Stimulated activated CD8-positive, alpha-beta memory T cell treated with anti-CD3 and anti-CD28 coated beads, Interleukin-12 subunit alpha, Interleukin-12 subunit beta, amount 100 ng/mL, for 24 hours (primary cell): ENCODE measurements around the gene SRRD.

Experiments used
- DNase-seq: peaks from one replicate; pipeline ENCODE4 v3.0.0-alpha.2; 2020; ENCODE audit errors: extremely low read depth

SRRD gene

GRCh38 chr22:26482161-26482560, 1.5 kb upstream of the SRRD start:
- no peak for DNase-seq

- DNase-seq: no peak
These were observed 636 bp upstream of the SRRD start for GRCh38 chr22:26483043-26483438.

- DNase-seq: no peak
These were observed 656 bp downstream of the SRRD start for GRCh38 chr22:26484360-26484706.

- no peak for DNase-seq
These were observed 1.3 kb downstream of the SRRD start for GRCh38 chr22:26485013-26485412.

- DNase-seq: no peak
These were observed 2.2 kb downstream of the SRRD start for GRCh38 chr22:26485806-26486390.

- no peak for DNase-seq
These were observed 2.7 kb downstream of the SRRD start for GRCh38 chr22:26486394-26486793.

GRCh38 chr22:26487996-26488395, 4.3 kb downstream of the SRRD start:
- no peak for DNase-seq

GRCh38 chr22:26489447-26490036, 5.9 kb downstream of the SRRD start:
- DNase-seq: no peak

GRCh38 chr22:26492220-26492619, 8.5 kb downstream of the SRRD start:
- DNase-seq: no peak

- DNase-seq: no peak
These were observed 10.8 kb downstream of the SRRD start for GRCh38 chr22:26494506-26494905.

- DNase-seq: no peak
These were observed 12.8 kb downstream of the SRRD start for GRCh38 chr22:26496456-26496855.

GRCh38 chr22:26499188-26499703, 15.6 kb downstream of the SRRD start:
- no peak for DNase-seq

- no peak for DNase-seq
These were observed 18.3 kb downstream of the SRRD start for GRCh38 chr22:26501996-26502395.

GRCh38 chr22:26502688-26503561, 19.2 kb downstream of the SRRD start:
- DNase-seq: no peak

- DNase-seq: no peak
These were observed 20.1 kb downstream of the SRRD start for GRCh38 chr22:26503758-26504157.

- no peak for DNase-seq
These were observed 24.5 kb downstream of the SRRD start for GRCh38 chr22:26508148-26508547.

- peak; percentile 78 for DNase-seq
These were observed 28.6 kb downstream of the SRRD start, which contains the start of gene TFIP11 for GRCh38 chr22:26512149-26512793. TFIP11 (minus strand) TSS chr22:26512473; CDS start chr22:26510272, 2,201 bp downstream.

- DNase-seq: no peak
These were observed 30.2 kb downstream of the SRRD start for GRCh38 chr22:26513838-26514237.

GRCh38 chr22:26514419-26515161, 30.9 kb downstream of the SRRD start:
- DNase-seq: no peak

GRCh38 chr22:26515931-26516330, 32.3 kb downstream of the SRRD start:
- DNase-seq: no peak

GRCh38 chr22:26516503-26516902, 32.8 kb downstream of the SRRD start:
- no peak for DNase-seq

GRCh38 chr22:26517429-26517828, 33.8 kb downstream of the SRRD start:
- no peak for DNase-seq
